ENCODE measurements around the gene MAVS.

Gene MAVS

DNA sequence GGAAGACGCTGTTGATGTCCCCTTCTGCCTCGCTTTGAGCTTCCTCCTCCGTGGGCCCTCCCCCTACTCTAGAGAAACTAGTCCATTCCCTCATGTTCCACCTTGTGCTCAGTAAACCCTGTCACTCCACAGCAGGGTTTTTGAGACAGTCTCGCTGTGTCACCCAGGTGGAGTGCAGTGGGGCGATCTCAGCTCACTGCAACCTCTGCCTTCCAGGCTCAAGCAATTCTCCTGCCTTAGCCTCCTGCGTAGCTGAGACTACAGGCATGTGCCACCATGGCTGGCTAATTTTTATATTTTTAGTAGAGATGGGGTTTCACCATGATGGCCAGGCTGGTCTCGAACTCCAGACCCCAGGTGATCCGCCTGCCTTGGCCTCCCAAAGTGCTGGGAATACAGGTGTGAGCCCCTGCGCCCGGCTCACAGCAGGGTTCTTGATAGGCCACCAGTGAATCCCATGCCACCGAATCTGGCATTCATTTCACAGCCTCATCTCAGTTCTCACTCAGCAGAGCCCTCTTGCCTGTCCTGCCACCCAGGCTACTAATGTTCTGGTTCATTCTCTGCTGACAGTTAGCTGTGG, 78.6 kb downstream of the MAVS start:
- Histone ChIP-seq H3K27ac (peak overlapping the region in 1 of 21 experiments; percentile 14), H3K4me3 (no peak overlapping the region)
